LNCaP clone FGC (cell line): ENCODE data around the gene MRPL14.

Experiments
- DNase-seq: peaks from one replicate; pipeline ENCODE4 v3.0.0-alpha.2; 2011; ENCODE audit warnings: low read depth
- H3K4me3 ChIP-seq: 2 replicates; pipeline ENCODE4 v1.5.1; 2011; ENCODE audit warnings: mild to moderate bottlenecking, low read depth, low read length, control low read depth
- CTCF ChIP-seq: IDR thresholded peaks from 2 replicates; pipeline ENCODE4 v1.5.1; 2012; ENCODE audit warnings: mild to moderate bottlenecking; ENCODE audit not compliant: control insufficient read depth, insufficient read depth; ENCODE audit errors: extremely low read depth

The MRPL14 gene

GRCh38 chr6:44139351-44139743 is 12.1 kb upstream of the MRPL14 start:
- no peak for TF ChIP-seq CTCF
- no peak for DNase-seq
- no peak overlapping the region for H3K4me3 ChIP-seq

- no peak overlapping the region for H3K4me3 ChIP-seq
- TF ChIP-seq CTCF = no peak
- DNase-seq = no peak
Observed at GRCh38 chr6:44138717-44139350, 11.6 kb upstream of the MRPL14 start.

GRCh38 chr6:44135875-44136274 is 8.6 kb upstream of the MRPL14 start:
- no peak overlapping the region for H3K4me3 ChIP-seq
- TF ChIP-seq CTCF = no peak
- no peak for DNase-seq

- DNase-seq = no peak
- H3K4me3 ChIP-seq = no peak overlapping the region
- no peak for TF ChIP-seq CTCF
Observed at GRCh38 chr6:44135173-44135758, 8.0 kb upstream of the MRPL14 start.

GRCh38 chr6:44133981-44134711 is 6.9 kb upstream of the MRPL14 start:
- TF ChIP-seq CTCF = no peak
- DNase-seq = no peak
- H3K4me3 ChIP-seq = no peak overlapping the region

GRCh38 chr6:44133003-44133931 is 6.0 kb upstream of the MRPL14 start:
- no peak for DNase-seq
- TF ChIP-seq CTCF = no peak
- H3K4me3 ChIP-seq = no peak overlapping the region
